Measurements from ENCODE around the gene GSTM2. TPM values are rescaled to one million over a fixed set of nuclear protein-coding genes. Genes with fewer than 3 reads are reported as not detected.

Gene GSTM2
- total RNA-seq, 1 experiment from 2014 or later, result 47.3 TPM

GRCh38 chr1:109639841-109640184, 28.0 kb upstream of the GSTM2 start:
- ChIA-PET POLR2A (ENCODE audit: low non-redundant PET) (no interaction called here), CTCF (interaction anchor here (0.5 to 3.6 kb wide), 13 partner anchors 8 to 372 kb away, joined by 3 to 36 read pairs (median 6); partner anchors contain the start of genes AHCYL1 and GSTM1)
- TF ChIP-seq EZH2 (IDR thresholded peaks at IDR 0.05; ENCODE audit: borderline replicate concordance, low read depth, low read length, poor library complexity, severe bottlenecking) (no peak), CTCF (conservative IDR thresholded peaks at IDR 0.05; ENCODE audit: low read depth, low read length) (no peak)
- intact Hi-C loops (cut with micrococcal nuclease; ENCODE audit: unreplicated experiment), result loop anchor here (5.0 kb wide), 3 partner anchors 93 to 347 kb away; partner anchors contain the start of gene GNAI3
- no peak overlapping the region for H3K27ac ChIP-seq (ENCODE audit: low read depth, low read length, poor library complexity, severe bottlenecking)
- no peaks in the 10 kb centered on the region for H3K9me3 ChIP-seq (ENCODE audit: low read depth, low read length, poor library complexity, severe bottlenecking)
- no peak overlapping the region for H3K4me3 ChIP-seq (ENCODE audit: low read depth, low read length, poor library complexity, severe bottlenecking)
- no peaks in the 10 kb centered on the region for H3K36me3 ChIP-seq (ENCODE audit: insufficient read depth, low read length, poor library complexity, severe bottlenecking)
- BruUV-seq (replicated peaks), result no TSS peak
- H3K27me3 ChIP-seq (replicated peaks; ENCODE audit: insufficient read depth, low read depth, low read length, poor library complexity), result no peaks in the 10 kb centered on the region
- no peak for DNase-seq (ENCODE audit: low spot score)
- H3K4me1 ChIP-seq (ENCODE audit: insufficient read depth, low read length, poor library complexity, severe bottlenecking), result peaks cover 34% of the 10 kb centered on the region

GRCh38 chr1:109640285-109640865, 27.5 kb upstream of the GSTM2 start:
- H3K9me3 ChIP-seq (ENCODE audit: low read depth, low read length, poor library complexity, severe bottlenecking), result no peaks in the 10 kb centered on the region
- H3K27ac ChIP-seq (ENCODE audit: low read depth, low read length, poor library complexity, severe bottlenecking), result no peak overlapping the region
- H3K4me1 ChIP-seq (ENCODE audit: insufficient read depth, low read length, poor library complexity, severe bottlenecking), result peaks cover 28% of the 10 kb centered on the region
- H3K27me3 ChIP-seq (replicated peaks; ENCODE audit: insufficient read depth, low read depth, low read length, poor library complexity), result no peaks in the 10 kb centered on the region
- peak; percentile 93 for TF ChIP-seq CTCF (conservative IDR thresholded peaks at IDR 0.05; ENCODE audit: low read depth, low read length)
- no peak for TF ChIP-seq EZH2 (IDR thresholded peaks at IDR 0.05; ENCODE audit: borderline replicate concordance, low read depth, low read length, poor library complexity, severe bottlenecking)
- ChIA-PET CTCF (interaction anchor here (0.5 to 3.6 kb wide), 15 partner anchors 8 to 1126 kb away, joined by 3 to 36 read pairs (median 6); partner anchors contain the start of genes AHCYL1 and GSTM1), POLR2A (ENCODE audit: low non-redundant PET) (no interaction called here)
- DNase-seq (ENCODE audit: low spot score), result peak; percentile 81
- intact Hi-C loops (cut with micrococcal nuclease; ENCODE audit: unreplicated experiment), result loop anchor here (5.0 kb wide), 3 partner anchors 93 to 347 kb away; partner anchors contain the start of gene GNAI3
- no TSS peak for BruUV-seq (replicated peaks)
- no peak overlapping the region for H3K4me3 ChIP-seq (ENCODE audit: low read depth, low read length, poor library complexity, severe bottlenecking)
- H3K36me3 ChIP-seq (ENCODE audit: insufficient read depth, low read length, poor library complexity, severe bottlenecking), result no peaks in the 10 kb centered on the region

GRCh38 chr1:109641078-109641740, 26.6 kb upstream of the GSTM2 start:
- ChIA-PET POLR2A (ENCODE audit: low non-redundant PET) (no interaction called here), CTCF (interaction anchor here (0.7 to 3.6 kb wide), 7 partner anchors 10 to 343 kb away, joined by 3 to 36 read pairs (median 9); partner anchors contain the start of genes AHCYL1 and GSTM1)
- peak overlapping the region; percentile 57 for H3K27ac ChIP-seq (ENCODE audit: low read depth, low read length, poor library complexity, severe bottlenecking)
- TF ChIP-seq EZH2 (IDR thresholded peaks at IDR 0.05; ENCODE audit: borderline replicate concordance, low read depth, low read length, poor library complexity, severe bottlenecking), result no peak
- no peak for TF ChIP-seq CTCF (conservative IDR thresholded peaks at IDR 0.05; ENCODE audit: low read depth, low read length)
- intact Hi-C loops (cut with micrococcal nuclease; ENCODE audit: unreplicated experiment), result loop anchor here (5.0 kb wide), 3 partner anchors 94 to 346 kb away; partner anchors contain the start of gene GNAI3
- H3K4me3 ChIP-seq (ENCODE audit: low read depth, low read length, poor library complexity, severe bottlenecking), result no peak overlapping the region
- no peaks in the 10 kb centered on the region for H3K27me3 ChIP-seq (replicated peaks; ENCODE audit: insufficient read depth, low read depth, low read length, poor library complexity)
- H3K36me3 ChIP-seq (ENCODE audit: insufficient read depth, low read length, poor library complexity, severe bottlenecking), result no peaks in the 10 kb centered on the region
- peaks cover 20% of the 10 kb centered on the region for H3K4me1 ChIP-seq (ENCODE audit: insufficient read depth, low read length, poor library complexity, severe bottlenecking)
- no peaks in the 10 kb centered on the region for H3K9me3 ChIP-seq (ENCODE audit: low read depth, low read length, poor library complexity, severe bottlenecking)
- DNase-seq (ENCODE audit: low spot score), result no peak
- BruUV-seq (replicated peaks), result no TSS peak
